K562 (cell line): ENCODE results near the gene MTRF1L. TPM values are rescaled to one million over a fixed set of nuclear protein-coding genes. Genes with fewer than 3 reads are reported as not detected.
A peak's percentile ranks its signal among the peaks of the same experiment; 100 is the strongest.

Experiments
- BDP1 ChIP-seq: IDR thresholded peaks from 3 replicates; pipeline ENCODE4 v1.6.1; 2011; ENCODE audit not compliant: insufficient read length, insufficient read depth
- CXXC5 ChIP-seq: fragments of 250-450 bp; sonication (Bioruptor Pico); IDR thresholded peaks from 2 replicates; pipeline ENCODE4 v1.8.0; 2022; ENCODE audit warnings: inconsistent platforms, mild to moderate bottlenecking, moderate library complexity
- DDX20 ChIP-seq: fragments of 450-650 bp; IDR thresholded peaks from 2 replicates; pipeline ENCODE4 v1.6.1; 2016; ENCODE audit warnings: missing genetic modification characterization, low read depth, mild to moderate bottlenecking, missing compliant biosample characterization, moderate library complexity
- HES1 ChIP-seq: fragments of 450-650 bp; IDR thresholded peaks from 2 replicates; pipeline ENCODE4 v1.6.1; 2016; ENCODE audit warnings: low read depth, mild to moderate bottlenecking, moderate library complexity
- PCBP2 ChIP-seq: fragments of 200-400 bp; formaldehyde crosslinking; IDR thresholded peaks from 2 replicates; pipeline ENCODE4 v1.6.1; 2018; ENCODE audit warnings: low read length, low read depth, mild to moderate bottlenecking, moderate library complexity; ENCODE audit not compliant: poor library complexity, severe bottlenecking
- PHF20 ChIP-seq: fragments of 450-650 bp; IDR thresholded peaks from 2 replicates; pipeline ENCODE4 v1.6.1; 2018; ENCODE audit not compliant: partially characterized antibody
- RBM39 ChIP-seq: fragments of 200-400 bp; formaldehyde crosslinking; optimal IDR thresholded peaks from 2 replicates; pipeline ENCODE3; 2018; ENCODE audit warnings: low read depth, low read length
- TGIF2 ChIP-seq: sonication (generic); formaldehyde crosslinking; IDR thresholded peaks from 2 replicates; pipeline ENCODE4 v1.8.1; 2022; ENCODE audit warnings: mild to moderate bottlenecking, missing genetic modification reagents, moderate library complexity
- ZFP1 ChIP-seq: fragments of 450-650 bp; formaldehyde crosslinking; IDR thresholded peaks from 2 replicates; pipeline ENCODE4 v1.4.0; 2020; ENCODE audit warnings: mild to moderate bottlenecking, mixed read lengths
- ZFX ChIP-seq: sonication (generic); formaldehyde crosslinking; IDR thresholded peaks from 2 replicates; pipeline ENCODE4 v1.8.0; 2022; ENCODE audit warnings: mild to moderate bottlenecking, missing genetic modification reagents, moderate library complexity
- ZNF232 ChIP-seq: sonication (generic); formaldehyde crosslinking; IDR thresholded peaks from 2 replicates; pipeline ENCODE4 v1.8.0; 2022; ENCODE audit warnings: mild to moderate bottlenecking, missing genetic modification reagents
- ZNF239 ChIP-seq: fragments of 250-450 bp; sonication (Bioruptor Pico); IDR thresholded peaks from 2 replicates; pipeline ENCODE4 v1.4.0; 2020; ENCODE audit warnings: mild to moderate bottlenecking
- ZNF695 ChIP-seq: fragments of 450-650 bp; formaldehyde crosslinking; IDR thresholded peaks from 2 replicates; pipeline ENCODE4 v1.4.0; 2020; ENCODE audit warnings: mild to moderate bottlenecking, moderate library complexity
- polyA plus RNA-seq, 8 experiments: library from polyadenylated mRNA; depleted of rRNA in 4 of 8; stranded (reverse) in 5 of 8; unstranded in 3 of 8; fragments of >200 nt; fragmentation: Nextera tagmentation in 2 of 8; fragmentation: Illumina TruSeq in 1 of 8; extraction: Ambion mirVana in 2 of 8; extraction: Trizol in 1 of 8; gene quantifications; 2 replicates each; pipeline versions ENCODE4 v1.2.1 to v1.2.3, GENCODE V29; 2011 to 2014; ENCODE audit warnings: inconsistent platforms in 1 of 8, missing spikeins in 1 of 8
- total RNA-seq, 7 experiments: library from RNA; depleted of rRNA in 6 of 7; stranded (reverse); fragments of >200 nt in 6 of 7; fragmentation: Illumina TruSeq in 2 of 7; extraction: Trizol in 2 of 7; gene quantifications; 2 replicates each; pipeline versions ENCODE4 v1.2.1 to v1.2.3, GENCODE V29; 2011 to 2021; ENCODE audit warnings: low replicate concordance in 1 of 7
- TF ChIP-seq, protein P1 (sequence below): fragments of 250-450 bp; sonication (Bioruptor Pico); IDR thresholded peaks from 2 replicates; pipeline ENCODE4 v1.5.0; 2021; ENCODE audit warnings: mild to moderate bottlenecking, moderate library complexity
- TF ChIP-seq, protein P2 (sequence below): sonication (generic); formaldehyde crosslinking; IDR thresholded peaks from 2 replicates; pipeline ENCODE4 v1.8.1; 2023; ENCODE audit warnings: mild to moderate bottlenecking, missing genetic modification reagents
- TF ChIP-seq, protein P3 (sequence below), 3 experiments: fragments of 200-800 bp in 1 of 3; sonication (Bioruptor generic) in 1 of 3; sonication (generic) in 1 of 3; formaldehyde crosslinking in 1 of 3; IDR thresholded peaks; 2 replicates each; pipeline versions ENCODE4 v1.6.1 to v1.8.0; 2016 to 2022; ENCODE audit warnings: mild to moderate bottlenecking in 2 of 3, missing compliant biosample characterization in 2 of 3, missing genetic modification characterization in 2 of 3, missing genetic modification reagents in 1 of 3
- TF ChIP-seq, protein P4 (sequence below): fragments of 250-450 bp; sonication (Bioruptor Pico); IDR thresholded peaks from 2 replicates; pipeline ENCODE4 v1.8.0; 2021; ENCODE audit warnings: mild to moderate bottlenecking, moderate library complexity
- TF ChIP-seq, protein P5 (sequence below): fragments of 250-450 bp; sonication (Bioruptor Pico); IDR thresholded peaks from 2 replicates; pipeline ENCODE4 v1.8.0; 2022; ENCODE audit warnings: moderate library complexity, mild to moderate bottlenecking, inconsistent platforms

Gene MTRF1L
- total and polyA plus RNA-seq, 9 of the 15 experiments (the other 6 are each of a cell fraction or from before 2014, with no cell fraction given), result 10.7 to 34.0 (median 30.2) TPM

DNA sequence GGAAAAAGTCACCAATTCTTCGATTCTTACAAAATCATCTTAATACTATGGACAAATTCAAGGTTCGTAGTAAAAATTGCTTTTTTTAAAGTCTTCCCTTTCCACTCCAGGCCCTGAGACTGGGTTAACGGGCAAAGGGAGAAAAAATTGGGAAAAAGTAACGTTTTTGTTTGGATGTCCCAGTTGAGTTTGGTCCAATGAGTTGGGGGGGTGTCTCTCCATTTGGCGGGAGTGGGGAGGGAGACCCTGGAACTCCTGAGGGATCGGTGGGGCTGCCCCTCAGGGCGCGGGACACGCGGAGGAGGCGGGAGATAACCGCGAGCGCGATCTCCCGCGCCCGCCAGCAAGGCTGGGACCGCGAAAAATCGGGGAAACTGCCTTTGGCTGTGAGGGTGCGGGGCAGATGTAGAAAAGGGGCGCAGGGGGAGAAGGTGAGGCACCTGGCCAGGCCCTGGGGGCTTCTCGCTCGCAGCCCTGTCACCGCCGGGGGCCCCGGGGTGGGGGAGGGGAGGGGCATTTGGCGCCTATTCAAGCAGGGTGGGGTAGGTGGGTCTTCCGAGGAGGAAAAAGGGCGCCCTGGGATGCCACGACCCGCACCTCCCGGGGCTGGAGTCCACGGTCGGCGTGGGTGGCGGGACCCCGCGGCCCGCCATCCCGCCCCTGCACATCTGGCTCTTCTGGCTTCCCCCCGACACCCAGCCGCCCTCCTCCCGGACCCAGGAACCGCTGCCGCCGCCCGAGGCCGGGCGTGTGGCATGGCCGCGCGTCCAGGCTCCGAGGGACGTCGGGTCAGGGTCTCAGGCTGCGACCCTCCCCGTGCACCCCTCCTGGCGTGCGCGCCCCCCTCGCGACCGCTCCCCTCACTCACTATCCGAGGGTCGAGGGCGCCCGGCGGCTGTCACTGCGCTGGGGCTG is 20.3 kb downstream of the MTRF1L start (continued):
- TF ChIP-seq, protein P1, sequence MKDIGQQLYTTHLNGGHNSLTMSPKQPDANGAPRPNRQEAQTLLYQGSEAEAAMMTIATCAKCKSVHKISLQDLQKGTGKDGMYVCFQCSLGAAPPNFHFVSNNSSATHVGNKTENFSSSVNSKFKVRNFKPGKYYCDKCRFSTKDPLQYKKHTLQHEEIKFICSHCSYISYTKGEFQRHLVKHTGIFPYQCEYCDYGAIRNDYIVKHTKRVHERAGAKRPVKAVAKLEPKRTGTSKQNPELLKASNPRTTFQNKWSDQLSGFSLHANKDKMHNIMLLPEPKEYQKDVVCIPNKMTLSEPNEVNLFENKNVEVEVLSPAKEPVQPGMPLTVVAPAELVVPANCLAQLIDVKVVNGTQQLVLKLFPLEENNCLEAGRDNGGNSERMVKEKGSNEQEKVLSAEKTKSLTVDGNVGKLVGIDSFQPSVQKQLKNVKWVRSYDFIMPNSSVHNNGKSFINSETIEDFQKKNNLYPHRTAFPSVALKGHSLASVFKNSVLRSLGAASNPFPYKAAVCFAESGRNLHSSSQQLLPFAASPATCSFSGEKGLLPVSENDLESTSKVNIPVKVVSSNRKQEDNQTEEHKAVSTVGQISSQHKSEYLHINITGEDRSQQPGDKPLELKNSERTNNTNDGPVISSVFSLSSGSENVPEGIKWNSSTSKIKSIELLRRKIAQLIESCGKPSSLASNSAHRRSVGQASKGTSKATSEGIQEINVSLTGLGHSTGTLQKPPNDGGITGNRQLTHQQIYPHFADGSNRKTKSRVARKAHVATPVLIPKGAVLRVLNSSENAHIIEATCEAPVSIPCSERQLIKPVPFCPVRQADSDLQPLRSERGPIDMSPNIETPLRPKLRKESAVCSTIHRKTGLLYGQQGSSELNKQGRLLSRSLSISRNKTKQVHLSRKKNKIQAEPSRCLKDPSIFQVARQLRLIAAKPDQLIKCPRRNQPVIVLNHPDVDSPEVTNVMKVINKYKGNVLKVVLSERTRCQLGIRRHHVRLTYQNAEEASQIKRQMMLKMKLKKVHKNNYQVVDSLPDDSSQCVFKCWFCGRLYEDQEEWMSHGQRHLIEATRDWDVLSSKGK (CRISPR knock-in tag), result no peak
- TF ChIP-seq, protein P2, sequence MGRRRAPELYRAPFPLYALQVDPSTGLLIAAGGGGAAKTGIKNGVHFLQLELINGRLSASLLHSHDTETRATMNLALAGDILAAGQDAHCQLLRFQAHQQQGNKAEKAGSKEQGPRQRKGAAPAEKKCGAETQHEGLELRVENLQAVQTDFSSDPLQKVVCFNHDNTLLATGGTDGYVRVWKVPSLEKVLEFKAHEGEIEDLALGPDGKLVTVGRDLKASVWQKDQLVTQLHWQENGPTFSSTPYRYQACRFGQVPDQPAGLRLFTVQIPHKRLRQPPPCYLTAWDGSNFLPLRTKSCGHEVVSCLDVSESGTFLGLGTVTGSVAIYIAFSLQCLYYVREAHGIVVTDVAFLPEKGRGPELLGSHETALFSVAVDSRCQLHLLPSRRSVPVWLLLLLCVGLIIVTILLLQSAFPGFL, result no peak
- TF ChIP-seq, protein P3, sequence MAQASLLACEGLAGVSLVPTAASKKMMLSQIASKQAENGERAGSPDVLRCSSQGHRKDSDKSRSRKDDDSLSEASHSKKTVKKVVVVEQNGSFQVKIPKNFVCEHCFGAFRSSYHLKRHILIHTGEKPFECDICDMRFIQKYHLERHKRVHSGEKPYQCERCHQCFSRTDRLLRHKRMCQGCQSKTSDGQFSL (CRISPR knock-in tag; IDR thresholded peaks at IDR 0.05), result peak; percentile 57; the same call in 1 of the 2 replicates
- TF ChIP-seq, protein P3 (tag; IDR thresholded peaks at IDR 0.05), result no peak
- TF ChIP-seq, protein P4, sequence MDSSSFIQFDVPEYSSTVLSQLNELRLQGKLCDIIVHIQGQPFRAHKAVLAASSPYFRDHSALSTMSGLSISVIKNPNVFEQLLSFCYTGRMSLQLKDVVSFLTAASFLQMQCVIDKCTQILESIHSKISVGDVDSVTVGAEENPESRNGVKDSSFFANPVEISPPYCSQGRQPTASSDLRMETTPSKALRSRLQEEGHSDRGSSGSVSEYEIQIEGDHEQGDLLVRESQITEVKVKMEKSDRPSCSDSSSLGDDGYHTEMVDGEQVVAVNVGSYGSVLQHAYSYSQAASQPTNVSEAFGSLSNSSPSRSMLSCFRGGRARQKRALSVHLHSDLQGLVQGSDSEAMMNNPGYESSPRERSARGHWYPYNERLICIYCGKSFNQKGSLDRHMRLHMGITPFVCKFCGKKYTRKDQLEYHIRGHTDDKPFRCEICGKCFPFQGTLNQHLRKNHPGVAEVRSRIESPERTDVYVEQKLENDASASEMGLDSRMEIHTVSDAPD, result no peak
- TF ChIP-seq ZFX (CRISPR knock-in tag) (no peak), ZNF239 (CRISPR knock-in tag) (no peak), PHF20 (no peak), HES1 (no peak), CXXC5 (CRISPR knock-in tag) (peak; percentile 64), BDP1 (no peak), PCBP2 (peak; percentile 86), ZFP1 (CRISPR knock-in tag) (no peak), DDX20 (tag) (no peak), RBM39 (no peak), ZNF232 (CRISPR knock-in tag) (0 out of 2 replicates have a peak, but pooled peaks have one; percentile 12), TGIF2 (peak; percentile 98), ZNF695 (no peak)
- TF ChIP-seq, protein P5, sequence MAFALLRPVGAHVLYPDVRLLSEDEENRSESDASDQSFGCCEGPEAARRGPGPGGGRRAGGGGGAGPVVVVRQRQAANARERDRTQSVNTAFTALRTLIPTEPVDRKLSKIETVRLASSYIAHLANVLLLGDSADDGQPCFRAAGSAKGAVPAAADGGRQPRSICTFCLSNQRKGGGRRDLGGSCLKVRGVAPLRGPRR (CRISPR knock-in tag), result no peak
